KOPT-K1 (cell line): ENCODE measurements around the gene STRN3.
"Not testable (repeated sequence)": the region's sequence is repeated elsewhere in the genome, so short reads cannot be mapped to it uniquely, and the experiment has no call there.

Experiments
- H3K27ac ChIP-seq: fragments of 200-600 bp; sonication (generic); 2 replicates; pipeline ENCODE4 v1.5.1; 2016; ENCODE audit warnings: antibody characterized with exemption, mild to moderate bottlenecking, low read depth, low read length; ENCODE audit not compliant: poor library complexity, severe bottlenecking
- H3K36me3 ChIP-seq: fragments of 200-600 bp; sonication (generic); 2 replicates; pipeline ENCODE4 v1.5.1; 2017; ENCODE audit warnings: antibody characterized with exemption, mild to moderate bottlenecking, low read length, moderate library complexity; ENCODE audit not compliant: insufficient read depth
- H3K9me3 ChIP-seq: fragments of 200-600 bp; sonication (generic); 2 replicates; pipeline ENCODE4 v1.5.1; 2017; ENCODE audit warnings: antibody characterized with exemption, low read length, mild to moderate bottlenecking; ENCODE audit not compliant: insufficient read depth, poor library complexity, severe bottlenecking

Gene STRN3

GRCh38 chr14:30943694-30944093 is 82.5 kb downstream of the STRN3 start:
- H3K36me3 ChIP-seq = peaks cover 85% of the 10 kb centered on the region
- H3K9me3 ChIP-seq = no peaks in the 10 kb centered on the region
- H3K27ac ChIP-seq = no peak overlapping the region

DNA sequence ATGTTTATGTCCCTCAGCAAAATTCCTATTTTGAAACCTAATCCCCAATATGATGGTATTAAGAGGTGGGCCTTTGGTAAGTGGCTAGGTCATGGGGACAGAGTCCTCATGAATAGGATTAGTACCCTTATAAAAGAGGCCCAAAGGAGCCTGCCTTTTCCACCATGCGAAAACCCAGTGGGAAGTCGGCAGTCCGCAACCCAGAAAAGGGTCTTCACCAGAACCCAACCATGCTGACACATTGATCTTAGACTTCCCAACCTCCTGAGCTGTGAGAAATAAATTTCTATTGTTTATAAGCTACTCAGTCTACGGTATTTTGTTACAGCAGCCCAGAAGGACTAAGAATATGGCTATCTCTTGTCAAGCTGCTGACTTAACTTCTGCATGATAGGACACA is 85.3 kb downstream of the STRN3 start:
- Histone ChIP-seq H3K27ac (no peak overlapping the region), H3K36me3 (peaks cover 74% of the 10 kb centered on the region), H3K9me3 (no peaks in the 10 kb centered on the region)

- H3K27ac ChIP-seq = no peak overlapping the region
- no peaks in the 10 kb centered on the region for H3K9me3 ChIP-seq
- peaks cover 79% of the 10 kb centered on the region for H3K36me3 ChIP-seq
Observed at GRCh38 chr14:30938617-30939016, 87.6 kb downstream of the STRN3 start.

DNA sequence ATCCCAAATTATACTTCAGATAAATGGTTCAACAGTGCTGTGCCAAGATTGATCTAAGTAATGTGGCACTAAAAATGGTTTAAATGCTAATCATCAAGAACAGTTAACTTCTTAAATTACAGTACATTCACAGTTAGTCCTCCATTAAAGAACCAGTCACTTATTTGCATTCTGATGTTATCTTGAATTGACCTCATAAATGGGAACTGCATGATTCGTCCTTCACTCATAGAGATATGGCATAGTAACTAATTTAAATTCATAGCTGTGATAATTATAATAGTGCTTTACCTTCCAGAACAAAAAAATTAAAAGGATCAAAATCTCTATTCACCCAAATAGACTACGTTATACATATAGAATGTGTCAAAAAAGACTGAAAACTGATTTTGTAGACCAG is 90.7 kb downstream of the STRN3 start:
- H3K27ac ChIP-seq = no peak overlapping the region
- H3K9me3 ChIP-seq = no peaks in the 10 kb centered on the region
- H3K36me3 ChIP-seq = peaks cover 65% of the 10 kb centered on the region

- peaks cover 56% of the 10 kb centered on the region for H3K36me3 ChIP-seq
- not testable (repeated sequence) for H3K27ac ChIP-seq, H3K9me3 ChIP-seq
Observed at GRCh38 chr14:30933937-30934336, 92.2 kb downstream of the STRN3 start.

DNA sequence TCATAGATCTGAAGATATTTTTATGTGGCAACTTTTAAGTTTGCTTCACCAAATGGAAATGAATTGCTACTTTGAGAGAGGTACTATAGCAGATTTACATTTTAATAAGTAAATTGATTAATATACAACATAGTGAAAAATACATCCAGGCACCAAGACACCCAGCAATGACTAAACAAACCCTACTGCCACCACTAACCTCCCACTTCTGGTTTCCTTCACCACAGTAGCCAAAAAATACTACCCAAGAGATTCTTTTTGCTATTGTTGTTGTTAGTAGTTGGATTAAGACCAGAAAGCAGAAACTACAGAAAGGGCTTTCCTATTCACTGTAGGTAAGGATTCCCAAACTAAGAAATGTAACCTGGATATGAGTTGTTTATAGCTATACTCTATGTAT is 97.7 kb downstream of the STRN3 start:
- H3K9me3 ChIP-seq = no peaks in the 10 kb centered on the region
- no peak overlapping the region for H3K27ac ChIP-seq
- H3K36me3 ChIP-seq = peaks cover 24% of the 10 kb centered on the region

DNA sequence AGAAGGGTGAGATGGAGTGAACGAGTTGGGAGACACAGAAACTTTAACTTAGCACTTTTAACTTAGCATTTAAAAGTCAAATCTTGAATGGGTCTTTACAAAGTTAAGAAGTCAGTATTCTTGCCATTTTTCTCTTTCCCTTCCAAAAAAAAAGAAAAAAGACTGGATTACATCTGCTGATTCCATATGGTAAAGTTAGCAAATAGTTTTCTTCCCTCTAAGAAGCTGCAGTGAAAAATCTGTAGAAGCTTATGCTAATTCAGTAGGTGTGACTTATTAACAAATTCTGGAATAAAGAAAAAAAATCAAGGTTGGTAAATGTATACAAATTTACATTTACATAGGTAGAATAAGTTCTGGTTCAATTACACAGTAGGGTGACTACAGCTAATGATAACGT is 100.9 kb downstream of the STRN3 start:
- Histone ChIP-seq H3K9me3 (no peaks in the 10 kb centered on the region), H3K27ac (no peak overlapping the region), H3K36me3 (peaks cover 25% of the 10 kb centered on the region)

GRCh38 chr14:30921788-30922187 is 104.4 kb downstream of the STRN3 start:
- no peaks in the 10 kb centered on the region for H3K9me3 ChIP-seq
- H3K27ac ChIP-seq = no peak overlapping the region
- peaks cover 30% of the 10 kb centered on the region for H3K36me3 ChIP-seq

GRCh38 chr14:30921305-30921704 is 104.9 kb downstream of the STRN3 start:
- H3K27ac ChIP-seq = no peak overlapping the region
- H3K9me3 ChIP-seq = no peaks in the 10 kb centered on the region
- peaks cover 30% of the 10 kb centered on the region for H3K36me3 ChIP-seq

GRCh38 chr14:30915596-30915995 is 110.6 kb downstream of the STRN3 start:
- H3K36me3 ChIP-seq = peaks cover 23% of the 10 kb centered on the region
- no peaks in the 10 kb centered on the region for H3K9me3 ChIP-seq
- H3K27ac ChIP-seq = no peak overlapping the region

DNA sequence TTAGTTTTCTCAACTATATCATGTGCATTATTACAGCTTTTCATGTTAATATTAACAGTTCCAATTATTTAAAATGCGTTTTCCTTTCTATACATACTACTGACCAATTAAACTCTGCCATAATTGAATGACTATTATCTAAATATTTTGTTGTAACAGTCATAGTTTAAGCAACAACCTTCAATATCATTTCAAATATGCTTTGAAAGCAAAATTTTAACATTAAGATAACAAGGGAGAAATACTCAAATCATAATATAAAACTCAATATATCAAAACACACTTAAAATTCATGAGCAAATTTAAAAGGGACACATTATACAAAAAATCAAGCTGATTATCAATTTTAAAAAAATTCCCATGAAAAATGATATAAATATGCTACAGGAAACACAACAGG is 111.4 kb downstream of the STRN3 start:
- H3K36me3 ChIP-seq = peaks cover 29% of the 10 kb centered on the region
- no peaks in the 10 kb centered on the region for H3K9me3 ChIP-seq
- no peak overlapping the region for H3K27ac ChIP-seq

DNA sequence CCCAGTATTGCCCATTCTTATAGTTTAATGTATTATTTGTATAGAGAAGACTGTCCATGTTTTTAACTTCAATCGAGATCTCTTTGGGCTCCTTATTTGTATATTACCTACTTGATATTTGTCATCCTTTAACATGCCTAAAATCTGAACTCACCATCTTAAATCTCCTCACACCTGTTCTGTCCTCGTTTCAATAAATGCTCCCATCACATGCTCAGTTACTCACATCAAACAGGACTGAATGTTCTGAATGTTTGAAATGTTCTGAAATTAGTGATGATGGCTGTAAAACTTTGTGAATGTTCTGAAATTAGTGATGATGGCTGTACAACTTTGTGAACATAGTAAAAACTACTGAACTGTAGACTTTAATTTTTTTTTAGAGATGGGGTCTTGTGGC is 117.4 kb downstream of the STRN3 start:
- Histone ChIP-seq H3K27ac (no peak overlapping the region), H3K36me3 (peaks cover 84% of the 10 kb centered on the region), H3K9me3 (no peaks in the 10 kb centered on the region)

DNA sequence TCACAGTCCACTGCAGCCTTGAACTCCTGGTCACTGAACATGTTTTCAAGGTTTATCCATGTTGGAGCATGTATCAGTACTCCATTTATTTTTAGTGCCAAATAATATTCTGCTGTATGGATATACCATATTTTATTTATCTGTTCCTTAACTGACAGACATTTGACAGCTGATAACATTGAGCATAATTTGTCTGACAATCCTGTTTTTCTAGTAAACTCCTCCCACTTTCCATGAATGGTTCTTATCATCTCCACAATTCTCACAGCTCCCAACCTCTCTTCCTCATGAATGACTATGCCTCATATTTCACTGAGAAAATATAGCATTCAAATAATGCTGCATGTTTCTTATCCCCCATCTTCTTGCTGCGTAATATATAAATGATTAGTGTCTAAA is 118.5 kb downstream of the STRN3 start:
- no peak overlapping the region for H3K27ac ChIP-seq
- peaks cover 85% of the 10 kb centered on the region for H3K36me3 ChIP-seq
- no peaks in the 10 kb centered on the region for H3K9me3 ChIP-seq

DNA sequence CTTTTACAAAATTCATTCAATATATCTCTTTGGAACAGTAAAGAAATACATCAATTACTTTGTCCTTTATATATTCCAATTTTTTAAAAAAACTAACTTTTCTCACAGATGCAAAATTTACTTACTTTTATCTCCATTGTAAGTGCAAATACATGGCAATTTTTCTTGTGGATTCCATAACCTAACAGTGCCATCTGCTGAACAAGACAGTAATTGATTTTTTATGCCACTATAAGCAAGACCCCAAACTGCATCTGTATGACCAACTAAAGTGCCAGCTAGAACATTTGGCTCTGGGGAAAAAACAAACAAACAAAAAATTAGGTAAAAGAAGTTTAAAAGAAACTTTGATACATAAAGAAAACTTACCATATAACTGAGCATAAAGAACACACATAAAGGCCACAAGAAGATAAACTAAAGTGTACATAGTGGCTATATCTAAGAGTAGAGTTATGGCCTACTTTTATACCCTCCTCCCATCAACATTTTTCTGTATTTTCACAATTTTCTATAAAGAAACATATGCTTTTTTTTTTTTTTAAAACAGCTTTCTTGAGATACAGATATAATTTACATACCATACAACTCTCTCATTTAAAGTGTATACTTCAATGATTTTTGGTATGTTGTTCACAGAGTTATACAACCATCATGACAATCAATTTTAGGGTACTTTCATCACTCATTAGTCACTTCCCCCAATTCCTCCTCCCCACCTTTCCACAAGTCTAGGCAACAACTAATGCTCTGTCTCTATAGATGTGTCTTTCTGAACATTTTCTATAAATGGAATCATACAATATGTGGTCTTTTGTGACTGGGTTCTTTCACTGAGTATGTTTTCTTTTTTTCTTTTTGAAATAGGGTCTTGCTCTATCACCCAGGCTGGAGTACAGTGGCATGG is 119.2 kb downstream of the STRN3 start:
- Histone ChIP-seq H3K27ac (no peak overlapping the region), H3K9me3 (no peaks in the 10 kb centered on the region), H3K36me3 (peaks cover 86% of the 10 kb centered on the region)

- peaks cover 82% of the 10 kb centered on the region for H3K36me3 ChIP-seq
- H3K27ac ChIP-seq = no peak overlapping the region
- no peaks in the 10 kb centered on the region for H3K9me3 ChIP-seq
Observed at GRCh38 chr14:30903285-30904124, 122.7 kb downstream of the STRN3 start.
